Measurements from ENCODE around the gene COL6A5. TPM values are rescaled to one million over a fixed set of nuclear protein-coding genes. Genes with fewer than 3 reads are reported as not detected.

COL6A5 gene
- total and polyA plus RNA-seq, 2 of the 13 experiments (the other 11 are each of a cell fraction or from before 2014, with no cell fraction given) = not detected

- WGBS (ENCODE audit: low lambda C conversion rate) = 22% methylated on average over 4 of the region's 4 CpGs
- Histone ChIP-seq H3K27ac (ENCODE audit: extremely low read length, insufficient read depth, low read length) (no peak overlapping the region), H3K36me3 (replicated peaks in 1 of 2; ENCODE audit: control insufficient read depth in 1 of 2, insufficient read depth in 2 of 2, low read length in 2 of 2) (no peaks in the 10 kb centered on the region), H3K9me3 (ENCODE audit: low read length) (no peaks in the 10 kb centered on the region), H3K4me2 (ENCODE audit: low read depth, low read length) (no peak overlapping the region), H3K79me2 (ENCODE audit: insufficient read depth, low read length) (no peaks in the 10 kb centered on the region), H3K9ac (ENCODE audit: insufficient read depth, low read depth, low read length) (no peak overlapping the region), H2AFZ (ENCODE audit: low read length) (no peak overlapping the region), H3K4me3 (replicated peaks in 1 of 3; ENCODE audit: insufficient read depth in 1 of 3, low read depth in 2 of 3, low read length in 3 of 3) (no peak overlapping the region), H3K4me1 (ENCODE audit: insufficient read depth, low read length) (no peaks in the 10 kb centered on the region), H3K27me3 (ENCODE audit: control insufficient read depth in 1 of 2, insufficient read depth in 2 of 2, low read length in 2 of 2) (peaks cover 0 to 20% of the 10 kb centered on the region in 2 experiments; a peak in 4 of 5 replicates), H4K20me1 (ENCODE audit: insufficient read depth, low read length) (no peaks in the 10 kb centered on the region)
- no peak for ATAC-seq
- no TSS peak for BruUV-seq (replicated peaks)
- POLR2A ChIA-PET = no interaction called here
- CTCF ChIA-PET (ENCODE audit: low intra/inter-chr PET ratio, low total read pairs) = no interaction called here
- DNase-seq (ENCODE audit: low spot score) = no peak
- intact Hi-C loops (cut with micrococcal nuclease; ENCODE audit: unreplicated experiment) (no loop called here), in situ Hi-C loops (cut with HindIII; ENCODE audit: extremely low pct_ligation_motif_present, low pct_unique_long_range_greater_than_20kb) (no loop called here)
- no peak for TF ChIP-seq ZMAT3 (CRISPR knock-in tag; conservative IDR thresholded peaks at IDR 0.05)
- no peak for FAIRE-seq
Observed at GRCh38 chr3:130519754-130520153, 174.3 kb downstream of the COL6A5 start.

- in situ Hi-C loops (cut with HindIII; ENCODE audit: extremely low pct_ligation_motif_present, low pct_unique_long_range_greater_than_20kb) = no loop called here
- H3K4me2 ChIP-seq (ENCODE audit: low read depth, low read length) = no peak overlapping the region
- H2AFZ ChIP-seq (ENCODE audit: low read length) = no peak overlapping the region
- BruUV-seq (replicated peaks) = no TSS peak
- H3K79me2 ChIP-seq (ENCODE audit: insufficient read depth, low read length) = no peaks in the 10 kb centered on the region
- peaks cover 0 to 5% of the 10 kb centered on the region in 2 experiments; a peak in 4 of 5 replicates for H3K27me3 ChIP-seq (ENCODE audit: control insufficient read depth in 1 of 2, insufficient read depth in 2 of 2, low read length in 2 of 2)
- intact Hi-C loops (cut with micrococcal nuclease; ENCODE audit: unreplicated experiment) = no loop called here
- FAIRE-seq (no peak), ATAC-seq (no peak), DNase-seq (ENCODE audit: low spot score) (no peak)
- no peak overlapping the region for H3K9ac ChIP-seq (ENCODE audit: insufficient read depth, low read depth, low read length)
- H3K27ac ChIP-seq (ENCODE audit: extremely low read length, insufficient read depth, low read length) = no peak overlapping the region
- H3K36me3 ChIP-seq (replicated peaks in 1 of 2; ENCODE audit: control insufficient read depth in 1 of 2, insufficient read depth in 2 of 2, low read length in 2 of 2) = no peaks in the 10 kb centered on the region
- H3K4me1 ChIP-seq (ENCODE audit: insufficient read depth, low read length) = no peaks in the 10 kb centered on the region
- no peaks in the 10 kb centered on the region for H3K9me3 ChIP-seq (ENCODE audit: low read length)
- WGBS (ENCODE audit: low lambda C conversion rate) = 8% methylated on average over 2 of the region's 2 CpGs
- H3K4me3 ChIP-seq (replicated peaks in 1 of 3; ENCODE audit: insufficient read depth in 1 of 3, low read depth in 2 of 3, low read length in 3 of 3) = no peak overlapping the region
- TF ChIP-seq HNRNPLL (IDR thresholded peaks at IDR 0.05; ENCODE audit: low read depth, low read length, poor library complexity, severe bottlenecking) = no peak
- TF ChIP-seq ZNF577 (CRISPR knock-in tag; IDR thresholded peaks at IDR 0.05; ENCODE audit: borderline replicate concordance, low read depth) = no peak
- TF ChIP-seq MLX (CRISPR knock-in tag; IDR thresholded peaks at IDR 0.05) = no peak
- no peak for TF ChIP-seq SYNCRIP (IDR thresholded peaks at IDR 0.05; ENCODE audit: insufficient read depth, low read depth, low read length)
- TF ChIP-seq GABPB1 (CRISPR knock-in tag; IDR thresholded peaks at IDR 0.05) = no peak
- no peak for TF ChIP-seq MIER3 (CRISPR knock-in tag; IDR thresholded peaks at IDR 0.05; ENCODE audit: borderline replicate concordance)
- TF ChIP-seq MTA3 (CRISPR knock-in tag; IDR thresholded peaks at IDR 0.05) = no peak
- TF ChIP-seq MEIS1 (CRISPR knock-in tag; IDR thresholded peaks at IDR 0.05; ENCODE audit: borderline replicate concordance) = no peak
- no peak for TF ChIP-seq ZNF782 (CRISPR knock-in tag; IDR thresholded peaks at IDR 0.05; ENCODE audit: borderline replicate concordance)
- no peak for TF ChIP-seq HNRNPUL1 (IDR thresholded peaks at IDR 0.05; ENCODE audit: low read depth, low read length)
- H4K20me1 ChIP-seq (ENCODE audit: insufficient read depth, low read length) = no peaks in the 10 kb centered on the region
- CTCF ChIA-PET (ENCODE audit: low intra/inter-chr PET ratio, low total read pairs) = no interaction called here
- POLR2A ChIA-PET = no interaction called here
Observed at GRCh38 chr3:130522399-130522798, 176.9 kb downstream of the COL6A5 start.
